ENCODE data around the gene FOXD4L3. TPM values are rescaled to one million over a fixed set of nuclear protein-coding genes. Genes with fewer than 3 reads are reported as not detected.
"Not testable (repeated sequence)": the region's sequence is repeated elsewhere in the genome, so short reads cannot be mapped to it uniquely, and the experiment has no call there.

Gene FOXD4L3
- total RNA-seq, 2 experiments from 2014 or later = not detected

GRCh38 chr9:68329106-68329505 lies 26.4 kb downstream of the FOXD4L3 start:
- H3K36me3 Mint-ChIP-seq; H3K9me3 Mint-ChIP-seq; intact Hi-C loops (cut with micrococcal nuclease); H3K4me1 Mint-ChIP-seq (ENCODE audit: low read depth); H3K27me3 Mint-ChIP-seq; H3K27ac Mint-ChIP-seq; H3K4me3 Mint-ChIP-seq; DNase-seq; CTCF ChIA-PET; POLR2A ChIA-PET: not testable (repeated sequence)

GRCh38 chr9:68330531-68331173 lies 28.0 kb downstream of the FOXD4L3 start:
- H3K36me3 Mint-ChIP-seq; H3K4me1 Mint-ChIP-seq (ENCODE audit: low read depth); intact Hi-C loops (cut with micrococcal nuclease); H3K27ac Mint-ChIP-seq; H3K27me3 Mint-ChIP-seq; H3K9me3 Mint-ChIP-seq; POLR2A ChIA-PET; H3K4me3 Mint-ChIP-seq; DNase-seq; CTCF ChIA-PET: not testable (repeated sequence)

- DNase-seq; H3K36me3 Mint-ChIP-seq; intact Hi-C loops (cut with micrococcal nuclease); H3K4me1 Mint-ChIP-seq (ENCODE audit: low read depth); POLR2A ChIA-PET; CTCF ChIA-PET; H3K9me3 Mint-ChIP-seq; H3K4me3 Mint-ChIP-seq; H3K27me3 Mint-ChIP-seq; H3K27ac Mint-ChIP-seq: not testable (repeated sequence)
These were observed 29.5 kb downstream of the FOXD4L3 start for GRCh38 chr9:68332122-68332521.

- H3K4me3 Mint-ChIP-seq; intact Hi-C loops (cut with micrococcal nuclease); H3K36me3 Mint-ChIP-seq; H3K9me3 Mint-ChIP-seq; H3K27me3 Mint-ChIP-seq; POLR2A ChIA-PET; H3K27ac Mint-ChIP-seq; CTCF ChIA-PET; DNase-seq; H3K4me1 Mint-ChIP-seq (ENCODE audit: low read depth): not testable (repeated sequence)
These were observed 33.3 kb downstream of the FOXD4L3 start for GRCh38 chr9:68335935-68336334.

- POLR2A ChIA-PET; H3K4me3 Mint-ChIP-seq; H3K4me1 Mint-ChIP-seq (ENCODE audit: low read depth); H3K9me3 Mint-ChIP-seq; H3K27me3 Mint-ChIP-seq; CTCF ChIA-PET; intact Hi-C loops (cut with micrococcal nuclease); H3K36me3 Mint-ChIP-seq; H3K27ac Mint-ChIP-seq; DNase-seq: not testable (repeated sequence)
These were observed 34.1 kb downstream of the FOXD4L3 start for GRCh38 chr9:68336639-68337339.

- H3K27ac Mint-ChIP-seq; H3K36me3 Mint-ChIP-seq; intact Hi-C loops (cut with micrococcal nuclease); H3K9me3 Mint-ChIP-seq; POLR2A ChIA-PET; H3K4me3 Mint-ChIP-seq; H3K27me3 Mint-ChIP-seq; H3K4me1 Mint-ChIP-seq (ENCODE audit: low read depth); DNase-seq; CTCF ChIA-PET: not testable (repeated sequence)
These were observed 35.3 kb downstream of the FOXD4L3 start for GRCh38 chr9:68338000-68338399.

- intact Hi-C loops (cut with micrococcal nuclease); H3K4me1 Mint-ChIP-seq (ENCODE audit: low read depth); DNase-seq; H3K9me3 Mint-ChIP-seq; H3K27me3 Mint-ChIP-seq; H3K27ac Mint-ChIP-seq; H3K36me3 Mint-ChIP-seq; H3K4me3 Mint-ChIP-seq; POLR2A ChIA-PET: not testable (repeated sequence)
- CTCF ChIA-PET = interaction anchor here (1.2 kb wide), 3 partner anchors 75 to 226 kb away, joined by 3 to 5 read pairs (median 4); no protein-coding TSS in a partner anchor
These were observed 39.8 kb downstream of the FOXD4L3 start for GRCh38 chr9:68342265-68343025.

GRCh38 chr9:68343242-68343641 lies 40.6 kb downstream of the FOXD4L3 start:
- H3K4me1 Mint-ChIP-seq (ENCODE audit: low read depth); POLR2A ChIA-PET; DNase-seq; H3K4me3 Mint-ChIP-seq; H3K27me3 Mint-ChIP-seq; H3K36me3 Mint-ChIP-seq; H3K9me3 Mint-ChIP-seq; H3K27ac Mint-ChIP-seq; intact Hi-C loops (cut with micrococcal nuclease): not testable (repeated sequence)
- CTCF ChIA-PET = interaction anchor here (1.2 kb wide), 3 partner anchors 74 to 225 kb away, joined by 3 to 5 read pairs (median 4); no protein-coding TSS in a partner anchor

- CTCF ChIA-PET; H3K4me1 Mint-ChIP-seq (ENCODE audit: low read depth); H3K27me3 Mint-ChIP-seq; DNase-seq; H3K36me3 Mint-ChIP-seq; H3K4me3 Mint-ChIP-seq; H3K9me3 Mint-ChIP-seq; H3K27ac Mint-ChIP-seq; POLR2A ChIA-PET; intact Hi-C loops (cut with micrococcal nuclease): not testable (repeated sequence)
These were observed 41.3 kb downstream of the FOXD4L3 start for GRCh38 chr9:68343992-68344391.

- DNase-seq; H3K36me3 Mint-ChIP-seq; H3K4me3 Mint-ChIP-seq; CTCF ChIA-PET; POLR2A ChIA-PET; intact Hi-C loops (cut with micrococcal nuclease); H3K27ac Mint-ChIP-seq; H3K9me3 Mint-ChIP-seq; H3K4me1 Mint-ChIP-seq (ENCODE audit: low read depth); H3K27me3 Mint-ChIP-seq: not testable (repeated sequence)
These were observed 49.0 kb downstream of the FOXD4L3 start for GRCh38 chr9:68351689-68352088.
